Activated B cell treated with CpG ODN at 0.5 μM for 24 hours (primary cell): ENCODE results near the gene PLXNA4. TPM values are rescaled to one million over a fixed set of nuclear protein-coding genes. Genes with fewer than 3 reads are reported as not detected.

Source experiments
- ATAC-seq: fragments of 200-7000 bp; cut with Tn5 transposase; one replicate; pipeline ENCODE4 v1.10.0; 2021; ENCODE audit warnings: low read depth, mild to moderate bottlenecking, moderate library complexity
- CTCF ChIA-PET: fragments of 350-600 bp; sonication (Branson Sonifier 250); formaldehyde crosslinking; loops from one replicate; lab custom pipeline; 2021; ENCODE audit warnings: antibody characterized with exemption; lab: Charles Lee
- POLR2A ChIA-PET: fragments of 350-600 bp; sonication (Branson Sonifier 250); formaldehyde crosslinking; loops from one replicate; lab custom pipeline; 2021; ENCODE audit warnings: antibody characterized with exemption; lab: Charles Lee
- DNase-seq: peaks from one replicate; pipeline ENCODE4 v3.0.0; 2022
- H3K27ac Mint-ChIP-seq: one replicate; pipeline ENCODE4 v1.8.0; 2020; ENCODE audit warnings: mixed read lengths
- H3K27me3 Mint-ChIP-seq: one replicate; pipeline ENCODE4 v1.8.0; 2021; ENCODE audit warnings: mixed read lengths
- H3K36me3 Mint-ChIP-seq: one replicate; pipeline ENCODE4 v1.8.0; 2021; ENCODE audit warnings: low read depth, mixed read lengths
- H3K4me1 Mint-ChIP-seq: one replicate; pipeline ENCODE4 v1.8.0; 2021; ENCODE audit warnings: mixed read lengths
- H3K4me3 Mint-ChIP-seq: one replicate; pipeline ENCODE4 v1.8.0; 2020; ENCODE audit warnings: mild to moderate bottlenecking, mixed read lengths
- H3K9me3 Mint-ChIP-seq: one replicate; pipeline ENCODE4 v1.8.0; 2020; ENCODE audit warnings: mixed read lengths
- CTCF ChIP-seq: fragments of 200-600 bp; IDR thresholded peaks from one replicate; pipeline ENCODE4 v1.8.0; 2022; ENCODE audit warnings: antibody characterized with exemption, mild to moderate bottlenecking
- intact Hi-C: fragments of 100-400 bp; cut with micrococcal nuclease; formaldehyde crosslinking; loops from one replicate; pipeline ENCODE4 v1.15.1; 2024
- total RNA-seq: library from RNA; stranded (reverse); gene quantifications from 2 replicates; pipeline ENCODE4 v1.2.3, GENCODE V29; 2022

The PLXNA4 gene
- total RNA-seq, 1 donor from 2014 or later = not detected

GRCh38 chr7:132247995-132248618 lies 328.2 kb downstream of the PLXNA4 start:
- H3K4me1 Mint-ChIP-seq = no peaks in the 10 kb centered on the region
- intact Hi-C loops = no loop called here
- ATAC-seq (no peak), DNase-seq (no peak)
- ChIA-PET POLR2A (no interaction called here), CTCF (no interaction called here)
- H3K4me3 Mint-ChIP-seq = no peak overlapping the region
- H3K27me3 Mint-ChIP-seq = no peaks in the 10 kb centered on the region
- no peak overlapping the region for H3K27ac Mint-ChIP-seq
- H3K36me3 Mint-ChIP-seq = no peaks in the 10 kb centered on the region
- TF ChIP-seq CTCF = no peak
- peaks cover 4% of the 10 kb centered on the region for H3K9me3 Mint-ChIP-seq

- Mint-ChIP-seq H3K27me3 (no peaks in the 10 kb centered on the region), H3K36me3 (no peaks in the 10 kb centered on the region), H3K4me1 (no peaks in the 10 kb centered on the region), H3K27ac (no peak overlapping the region), H3K4me3 (no peak overlapping the region), H3K9me3 (peaks cover 4% of the 10 kb centered on the region)
- ATAC-seq (no peak), DNase-seq (no peak)
- CTCF ChIA-PET = no interaction called here
- POLR2A ChIA-PET = no interaction called here
- intact Hi-C loops = no loop called here
- no peak for TF ChIP-seq CTCF
These were observed 329.7 kb downstream of the PLXNA4 start for GRCh38 chr7:132246591-132246990.

GRCh38 chr7:132245539-132245938 lies 330.7 kb downstream of the PLXNA4 start:
- DNase-seq (no peak), ATAC-seq (no peak)
- H3K9me3 Mint-ChIP-seq = peaks cover 4% of the 10 kb centered on the region
- TF ChIP-seq CTCF = no peak
- H3K4me3 Mint-ChIP-seq = no peak overlapping the region
- POLR2A ChIA-PET = no interaction called here
- H3K36me3 Mint-ChIP-seq = no peaks in the 10 kb centered on the region
- intact Hi-C loops = no loop called here
- H3K27me3 Mint-ChIP-seq = no peaks in the 10 kb centered on the region
- H3K4me1 Mint-ChIP-seq = no peaks in the 10 kb centered on the region
- CTCF ChIA-PET = no interaction called here
- no peak overlapping the region for H3K27ac Mint-ChIP-seq

GRCh38 chr7:132244903-132245480 lies 331.3 kb downstream of the PLXNA4 start:
- Mint-ChIP-seq H3K9me3 (peaks cover 4% of the 10 kb centered on the region), H3K4me3 (no peak overlapping the region), H3K4me1 (no peaks in the 10 kb centered on the region), H3K27me3 (no peaks in the 10 kb centered on the region), H3K27ac (no peak overlapping the region), H3K36me3 (no peaks in the 10 kb centered on the region)
- DNase-seq = no peak
- CTCF ChIA-PET = no interaction called here
- intact Hi-C loops = no loop called here
- TF ChIP-seq CTCF = no peak
- no peak for ATAC-seq
- POLR2A ChIA-PET = no interaction called here

GRCh38 chr7:132243463-132243862 lies 332.8 kb downstream of the PLXNA4 start:
- Mint-ChIP-seq H3K4me1 (no peaks in the 10 kb centered on the region), H3K27me3 (no peaks in the 10 kb centered on the region), H3K27ac (no peak overlapping the region), H3K9me3 (peaks cover 4% of the 10 kb centered on the region), H3K4me3 (no peak overlapping the region), H3K36me3 (no peaks in the 10 kb centered on the region)
- intact Hi-C loops = no loop called here
- ChIA-PET POLR2A (no interaction called here), CTCF (no interaction called here)
- ATAC-seq = no peak
- no peak for TF ChIP-seq CTCF
- DNase-seq = no peak
